ENCODE data around the gene CIRBP. TPM values are rescaled to one million over a fixed set of nuclear protein-coding genes. Genes with fewer than 3 reads are reported as not detected.

CIRBP gene
- total and polyA plus RNA-seq, 2 of the 13 experiments (the other 11 are each of a cell fraction or from before 2014, with no cell fraction given): 133 to 140 TPM

- TF ChIP-seq ZHX2 (IDR thresholded peaks at IDR 0.05; ENCODE audit: low read depth): no peak
- TF ChIP-seq ZHX2 (CRISPR knock-in tag; IDR thresholded peaks at IDR 0.05; ENCODE audit: borderline replicate concordance): no peak
- TF ChIP-seq ZFP91 (CRISPR knock-in tag; IDR thresholded peaks at IDR 0.05; ENCODE audit: borderline replicate concordance): 0 out of 2 replicates have a peak, but pooled peaks have one; percentile 3
- TF ChIP-seq, protein P1, sequence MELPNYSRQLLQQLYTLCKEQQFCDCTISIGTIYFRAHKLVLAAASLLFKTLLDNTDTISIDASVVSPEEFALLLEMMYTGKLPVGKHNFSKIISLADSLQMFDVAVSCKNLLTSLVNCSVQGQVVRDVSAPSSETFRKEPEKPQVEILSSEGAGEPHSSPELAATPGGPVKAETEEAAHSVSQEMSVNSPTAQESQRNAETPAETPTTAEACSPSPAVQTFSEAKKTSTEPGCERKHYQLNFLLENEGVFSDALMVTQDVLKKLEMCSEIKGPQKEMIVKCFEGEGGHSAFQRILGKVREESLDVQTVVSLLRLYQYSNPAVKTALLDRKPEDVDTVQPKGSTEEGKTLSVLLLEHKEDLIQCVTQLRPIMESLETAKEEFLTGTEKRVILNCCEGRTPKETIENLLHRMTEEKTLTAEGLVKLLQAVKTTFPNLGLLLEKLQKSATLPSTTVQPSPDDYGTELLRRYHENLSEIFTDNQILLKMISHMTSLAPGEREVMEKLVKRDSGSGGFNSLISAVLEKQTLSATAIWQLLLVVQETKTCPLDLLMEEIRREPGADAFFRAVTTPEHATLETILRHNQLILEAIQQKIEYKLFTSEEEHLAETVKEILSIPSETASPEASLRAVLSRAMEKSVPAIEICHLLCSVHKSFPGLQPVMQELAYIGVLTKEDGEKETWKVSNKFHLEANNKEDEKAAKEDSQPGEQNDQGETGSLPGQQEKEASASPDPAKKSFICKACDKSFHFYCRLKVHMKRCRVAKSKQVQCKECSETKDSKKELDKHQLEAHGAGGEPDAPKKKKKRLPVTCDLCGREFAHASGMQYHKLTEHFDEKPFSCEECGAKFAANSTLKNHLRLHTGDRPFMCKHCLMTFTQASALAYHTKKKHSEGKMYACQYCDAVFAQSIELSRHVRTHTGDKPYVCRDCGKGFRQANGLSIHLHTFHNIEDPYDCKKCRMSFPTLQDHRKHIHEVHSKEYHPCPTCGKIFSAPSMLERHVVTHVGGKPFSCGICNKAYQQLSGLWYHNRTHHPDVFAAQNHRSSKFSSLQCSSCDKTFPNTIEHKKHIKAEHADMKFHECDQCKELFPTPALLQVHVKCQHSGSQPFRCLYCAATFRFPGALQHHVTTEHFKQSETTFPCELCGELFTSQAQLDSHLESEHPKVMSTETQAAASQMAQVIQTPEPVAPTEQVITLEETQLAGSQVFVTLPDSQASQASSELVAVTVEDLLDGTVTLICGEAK (IDR thresholded peaks at IDR 0.05): no peak
- TF ChIP-seq, protein P1 (CRISPR knock-in tag; IDR thresholded peaks at IDR 0.05): no peak
- no peak for TF ChIP-seq CHD4 (IDR thresholded peaks at IDR 0.05; ENCODE audit: borderline replicate concordance, low read length)
- no peak for TF ChIP-seq SP1 (IDR thresholded peaks at IDR 0.05)
- 0 out of 2 replicates have a peak, but pooled peaks have one; percentile 37 for TF ChIP-seq SP1 (CRISPR knock-in tag; IDR thresholded peaks at IDR 0.05)
- TF ChIP-seq FOXA3 (CRISPR knock-in tag; IDR thresholded peaks at IDR 0.05): no peak
- TF ChIP-seq HNRNPK (IDR thresholded peaks at IDR 0.05; ENCODE audit: low read depth, low read length, poor library complexity, severe bottlenecking): peak; percentile 55
- 0 out of 2 replicates have a peak, but pooled peaks have one; percentile 28 for TF ChIP-seq ZNF160 (CRISPR knock-in tag; IDR thresholded peaks at IDR 0.05)
- TF ChIP-seq MAF1 (CRISPR knock-in tag; IDR thresholded peaks at IDR 0.05; ENCODE audit: borderline replicate concordance): no peak
- TF ChIP-seq ZNF782 (CRISPR knock-in tag; IDR thresholded peaks at IDR 0.05; ENCODE audit: borderline replicate concordance): no peak
These were observed 15.0 kb upstream of the CIRBP start (continued) for GRCh38 chr19:1254081-1254527.

Data from HepG2 (cell line).